Endothelial cell of umbilical vein (primary cell): Measurements from ENCODE around the gene ZNF652. TPM values are rescaled to one million over a fixed set of nuclear protein-coding genes. Genes with fewer than 3 reads are reported as not detected.

Experiments
- BruUV-seq: library from RNA; stranded (reverse); fragments of 400-500 nt; replicated peaks from 2 replicates; lab custom pipeline; 2021; lab: Mats Ljungman, UMichigan
- CTCF ChIA-PET: fragments of 300-600, 350-600 bp; sonication (Branson Sonifier 250); formaldehyde crosslinking; loops from one replicate; lab custom pipeline; 2021; ENCODE audit warnings: antibody characterized with exemption, inconsistent platforms; lab: Charles Lee
- POLR2A ChIA-PET: fragments of 300-600, 350-600 bp; sonication (Branson Sonifier 250); formaldehyde crosslinking; loops from one replicate; lab custom pipeline; 2021; ENCODE audit warnings: antibody characterized with exemption, inconsistent platforms; lab: Charles Lee
- DNase-seq: peaks from one replicate; pipeline ENCODE4 v3.0.0-alpha.2; 2011; ENCODE audit warnings: low read depth, low spot score
- FAIRE-seq: peaks from 2 replicates; lab custom pipeline; 2011; peaks lifted over from hg19 to GRCh38; lab: Jason Lieb, UNC
- H2AFZ ChIP-seq: 2 replicates; pipeline ENCODE4 v1.6.0; 2012; ENCODE audit warnings: low read depth, low read length, control low read depth, inconsistent platforms
- H3K27ac ChIP-seq: 2 replicates; pipeline ENCODE4 v1.5.1; 2011; ENCODE audit warnings: low read depth, mild to moderate bottlenecking, control low read depth, low read length, moderate library complexity; ENCODE audit not compliant: insufficient read depth
- H3K27me3 ChIP-seq, 2 experiments: 2 replicates each; pipeline versions ENCODE4 v1.6.0 to v1.6.1; 2011; ENCODE audit warnings: low read length in 2 of 2, mixed read lengths in 1 of 2; ENCODE audit not compliant: control insufficient read depth in 2 of 2, insufficient read depth in 2 of 2
- H3K36me3 ChIP-seq, 2 experiments: 2 replicates in 1 of 2; 3 replicates in 1 of 2; pipeline ENCODE4 v1.5.1; 2011; ENCODE audit warnings: low read length in 2 of 2, mild to moderate bottlenecking in 1 of 2, moderate library complexity in 1 of 2; ENCODE audit not compliant: control insufficient read depth in 2 of 2, insufficient read depth in 2 of 2; ENCODE audit errors: extremely low read depth in 1 of 2
- H3K4me1 ChIP-seq: 3 replicates; pipeline ENCODE4 v1.5.1; 2011; ENCODE audit warnings: mild to moderate bottlenecking, low read length; ENCODE audit not compliant: control insufficient read depth, insufficient read depth; ENCODE audit errors: extremely low read depth
- H3K4me2 ChIP-seq: 2 replicates; pipeline ENCODE4 v1.6.1; 2011; ENCODE audit warnings: low read length, control low read depth, mixed read lengths; ENCODE audit not compliant: insufficient read depth
- H3K4me3 ChIP-seq, 3 experiments: fragments of 200-600 bp in 1 of 3; sonication (generic), shearing (Covaris generic) in 1 of 3; replicated peaks in 1 of 3; 2 replicates each; pipeline ENCODE4 v1.5.1; 2011 to 2016; ENCODE audit warnings: control low read depth in 3 of 3, low read length in 3 of 3, mild to moderate bottlenecking in 2 of 3, inconsistent platforms in 1 of 3, low read depth in 1 of 3, moderate library complexity in 1 of 3; ENCODE audit not compliant: insufficient read depth in 1 of 3
- H3K79me2 ChIP-seq: 2 replicates; pipeline ENCODE4 v1.6.0; 2012; ENCODE audit warnings: low read length, inconsistent platforms; ENCODE audit not compliant: control insufficient read depth, insufficient read depth
- H3K9ac ChIP-seq: replicated peaks from 2 replicates; pipeline ENCODE3; 2011; ENCODE audit warnings: low read length, control low read depth; ENCODE audit not compliant: insufficient read depth; ENCODE audit errors: extremely low read depth
- H3K9me1 ChIP-seq: replicated peaks from 3 replicates; pipeline ENCODE4 v1.6.0; 2011; ENCODE audit warnings: mild to moderate bottlenecking, low read length; ENCODE audit not compliant: control insufficient read depth, insufficient read depth; ENCODE audit errors: extremely low read depth
- H3K9me3 ChIP-seq: replicated peaks from 2 replicates; pipeline ENCODE4 v1.5.1; 2012; ENCODE audit warnings: low read length, inconsistent platforms; ENCODE audit not compliant: control insufficient read depth, insufficient read depth
- H4K20me1 ChIP-seq: replicated peaks from 2 replicates; pipeline ENCODE3; 2011; ENCODE audit warnings: mild to moderate bottlenecking, low read length; ENCODE audit not compliant: control insufficient read depth, insufficient read depth; ENCODE audit errors: extremely low read depth
- FOS ChIP-seq: IDR thresholded peaks from 2 replicates; pipeline ENCODE4 v1.6.1; 2011; ENCODE audit warnings: mild to moderate bottlenecking, low read length, moderate library complexity, borderline replicate concordance; ENCODE audit not compliant: insufficient read depth
- POLR2A ChIP-seq: IDR thresholded peaks from 2 replicates; pipeline ENCODE4 v1.6.1; 2012; ENCODE audit warnings: low read depth, mild to moderate bottlenecking, control low read depth, low read length
- dilution Hi-C: fragments of 300-500 bp; cut with MboI; formaldehyde crosslinking; loops from one replicate; pipeline ENCODE4 v1.15.0; 2019; ENCODE audit warnings: low sequenced_read_pairs; ENCODE audit not compliant: extremely low pct_ligation_motif_present
- intact Hi-C: fragments of 100-400 bp; cut with micrococcal nuclease; formaldehyde crosslinking; loops from one replicate; pipeline ENCODE4 v1.10.0; 2022
- polyA plus RNA-seq, 4 experiments: library from polyadenylated mRNA; depleted of rRNA in 3 of 4; stranded (reverse) in 3 of 4; unstranded in 1 of 4; fragments of >200 nt; gene quantifications; 2 replicates each; pipeline versions ENCODE4 v1.2.1 to v1.2.3, GENCODE V29; 2011 to 2012; ENCODE audit warnings: missing spikeins in 1 of 4
- total RNA-seq: library from RNA; stranded (reverse); gene quantifications from 2 replicates; pipeline ENCODE4 v1.2.3, GENCODE V29; 2021
- TF ChIP-seq, protein P1 (sequence below), 2 donors: IDR thresholded peaks; 1 replicate in 1 of 2; 2 replicates in 1 of 2; pipeline ENCODE4 v1.5.1; 2011; ENCODE audit warnings: low read length in 2 of 2, mild to moderate bottlenecking in 2 of 2, moderate library complexity in 2 of 2, control low read depth in 1 of 2, inconsistent platforms in 1 of 2, low read depth in 1 of 2; ENCODE audit not compliant: insufficient read depth in 1 of 2; ENCODE audit errors: extremely low read depth in 1 of 2
- TF ChIP-seq, protein P2 (sequence below): IDR thresholded peaks from 2 replicates; pipeline ENCODE4 v1.6.1; 2011; ENCODE audit not compliant: insufficient read depth, insufficient read length

ZNF652 gene
- total and polyA plus RNA-seq, 2 donors (not counting 3 experiments of a cell fraction or from before 2014, with no cell fraction given): 6.1 to 18.6 TPM

DNA sequence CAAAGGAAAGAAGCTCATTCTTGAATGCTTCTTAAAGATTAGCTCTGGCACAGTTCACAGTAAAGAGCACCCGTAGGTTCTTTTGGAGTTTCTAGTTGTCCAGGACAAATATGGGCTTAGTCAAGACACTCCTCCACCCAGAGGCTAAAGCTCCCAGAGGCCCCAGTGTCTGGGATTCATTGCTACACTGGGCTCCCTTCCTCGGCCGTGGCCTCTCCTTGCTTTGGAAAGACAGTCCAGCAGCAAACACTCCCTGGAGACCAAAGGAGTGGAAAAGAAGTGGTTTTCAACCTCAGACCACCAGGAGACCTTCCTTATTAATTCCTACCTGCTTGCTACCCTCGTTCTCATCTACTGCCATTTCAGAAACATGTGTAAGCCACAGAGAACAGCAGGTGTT, 35.5 kb upstream of the ZNF652 start:
- POLR2A ChIA-PET: no interaction called here
- no peak overlapping the region for H2AFZ ChIP-seq

More for the DNA sequence above, 35.5 kb upstream of the ZNF652 start:
- intact Hi-C loops: no loop called here
- DNase-seq (no peak), FAIRE-seq (no peak)
- no peak overlapping the region for H3K9ac ChIP-seq
- TF ChIP-seq POLR2A (no peak), FOS (no peak)
- TF ChIP-seq, protein P1, sequence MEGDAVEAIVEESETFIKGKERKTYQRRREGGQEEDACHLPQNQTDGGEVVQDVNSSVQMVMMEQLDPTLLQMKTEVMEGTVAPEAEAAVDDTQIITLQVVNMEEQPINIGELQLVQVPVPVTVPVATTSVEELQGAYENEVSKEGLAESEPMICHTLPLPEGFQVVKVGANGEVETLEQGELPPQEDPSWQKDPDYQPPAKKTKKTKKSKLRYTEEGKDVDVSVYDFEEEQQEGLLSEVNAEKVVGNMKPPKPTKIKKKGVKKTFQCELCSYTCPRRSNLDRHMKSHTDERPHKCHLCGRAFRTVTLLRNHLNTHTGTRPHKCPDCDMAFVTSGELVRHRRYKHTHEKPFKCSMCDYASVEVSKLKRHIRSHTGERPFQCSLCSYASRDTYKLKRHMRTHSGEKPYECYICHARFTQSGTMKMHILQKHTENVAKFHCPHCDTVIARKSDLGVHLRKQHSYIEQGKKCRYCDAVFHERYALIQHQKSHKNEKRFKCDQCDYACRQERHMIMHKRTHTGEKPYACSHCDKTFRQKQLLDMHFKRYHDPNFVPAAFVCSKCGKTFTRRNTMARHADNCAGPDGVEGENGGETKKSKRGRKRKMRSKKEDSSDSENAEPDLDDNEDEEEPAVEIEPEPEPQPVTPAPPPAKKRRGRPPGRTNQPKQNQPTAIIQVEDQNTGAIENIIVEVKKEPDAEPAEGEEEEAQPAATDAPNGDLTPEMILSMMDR (IDR thresholded peaks at IDR 0.05; ENCODE audit: extremely low read depth in 1 of 2, insufficient read depth in 1 of 2, low read depth in 1 of 2, low read length in 2 of 2): no peak
- TF ChIP-seq, protein P2, sequence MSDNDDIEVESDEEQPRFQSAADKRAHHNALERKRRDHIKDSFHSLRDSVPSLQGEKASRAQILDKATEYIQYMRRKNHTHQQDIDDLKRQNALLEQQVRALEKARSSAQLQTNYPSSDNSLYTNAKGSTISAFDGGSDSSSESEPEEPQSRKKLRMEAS: no peak
- no peak overlapping the region for H3K4me2 ChIP-seq
- H3K4me3 ChIP-seq: no peak overlapping the region
- H3K79me2 ChIP-seq: no peaks in the 10 kb centered on the region
- dilution Hi-C loops: no loop called here
- no peaks in the 10 kb centered on the region for H3K9me3 ChIP-seq
- CTCF ChIA-PET: interaction anchor here (1.0 to 6.1 kb wide), 5 partner anchors 14 to 160 kb away, joined by 3 to 79 read pairs (median 3); partner anchors contain the start of gene PHB1
- no peaks in the 10 kb centered on the region for H4K20me1 ChIP-seq
- no peaks in the 10 kb centered on the region for H3K27me3 ChIP-seq
- H3K4me1 ChIP-seq: peaks cover 6% of the 10 kb centered on the region
- no peaks in the 10 kb centered on the region for H3K36me3 ChIP-seq
- no peaks in the 10 kb centered on the region for H3K9me1 ChIP-seq
- BruUV-seq: no TSS peak
- H3K27ac ChIP-seq: no peak overlapping the region
